Right lobe of liver (tissue), 4 donors: ENCODE results near the gene TIMM23B.
"Not testable (repeated sequence)": the region's sequence is repeated elsewhere in the genome, so short reads cannot be mapped to it uniquely, and the experiment has no call there.

ENCODE experiments used
- POLR2A ChIP-seq: fragments of 450-650 bp; IDR thresholded peaks from one replicate; pipeline ENCODE4 v1.6.1; 2017; ENCODE audit warnings: antibody characterized with exemption, mild to moderate bottlenecking
- TF ChIP-seq, protein P1 (sequence below), 4 donors: fragments of 200-600 bp in 3 of 4; fragments of 450-650 bp in 1 of 4; IDR thresholded peaks; one replicate each; pipeline versions ENCODE4 v1.5.1 to v1.8.0; 2016 to 2022; ENCODE audit warnings: antibody characterized with exemption in 4 of 4, mild to moderate bottlenecking in 2 of 4
- donor health status: DM: no; HTN: no; CAD: no.
- donor health status: DM: no; HTN: no; CAD: no.
- donor health status: DM: no; HTN: yes; CAD: no.

DNA sequence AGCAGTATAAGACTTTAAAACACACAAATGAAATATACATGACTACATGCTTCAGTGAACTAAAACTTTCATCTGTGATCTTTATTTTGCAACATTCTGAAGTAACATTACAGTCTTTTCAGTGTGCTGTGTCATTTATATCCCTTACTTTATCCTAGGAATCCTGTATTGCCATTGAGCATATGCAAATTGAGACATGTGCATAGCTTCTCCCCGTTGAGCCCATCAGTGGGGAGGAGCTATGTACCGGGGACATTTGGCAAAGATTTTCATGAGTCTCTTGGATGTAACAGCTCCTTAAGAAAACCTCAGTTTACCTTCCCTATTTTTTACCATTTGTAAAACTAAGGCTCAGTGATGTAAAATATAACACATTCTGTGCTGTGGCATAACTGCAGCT lies 29.6 kb downstream of the TIMM23B start:
- TF ChIP-seq, protein P1, sequence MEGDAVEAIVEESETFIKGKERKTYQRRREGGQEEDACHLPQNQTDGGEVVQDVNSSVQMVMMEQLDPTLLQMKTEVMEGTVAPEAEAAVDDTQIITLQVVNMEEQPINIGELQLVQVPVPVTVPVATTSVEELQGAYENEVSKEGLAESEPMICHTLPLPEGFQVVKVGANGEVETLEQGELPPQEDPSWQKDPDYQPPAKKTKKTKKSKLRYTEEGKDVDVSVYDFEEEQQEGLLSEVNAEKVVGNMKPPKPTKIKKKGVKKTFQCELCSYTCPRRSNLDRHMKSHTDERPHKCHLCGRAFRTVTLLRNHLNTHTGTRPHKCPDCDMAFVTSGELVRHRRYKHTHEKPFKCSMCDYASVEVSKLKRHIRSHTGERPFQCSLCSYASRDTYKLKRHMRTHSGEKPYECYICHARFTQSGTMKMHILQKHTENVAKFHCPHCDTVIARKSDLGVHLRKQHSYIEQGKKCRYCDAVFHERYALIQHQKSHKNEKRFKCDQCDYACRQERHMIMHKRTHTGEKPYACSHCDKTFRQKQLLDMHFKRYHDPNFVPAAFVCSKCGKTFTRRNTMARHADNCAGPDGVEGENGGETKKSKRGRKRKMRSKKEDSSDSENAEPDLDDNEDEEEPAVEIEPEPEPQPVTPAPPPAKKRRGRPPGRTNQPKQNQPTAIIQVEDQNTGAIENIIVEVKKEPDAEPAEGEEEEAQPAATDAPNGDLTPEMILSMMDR (IDR thresholded peaks at IDR 0.05) = not testable (repeated sequence)
- not testable (repeated sequence) for TF ChIP-seq POLR2A
